ENCODE measurements around the gene GARIN5A.
A peak's percentile ranks its signal among the peaks of the same experiment; 100 is the strongest.

GARIN5A gene

DNA sequence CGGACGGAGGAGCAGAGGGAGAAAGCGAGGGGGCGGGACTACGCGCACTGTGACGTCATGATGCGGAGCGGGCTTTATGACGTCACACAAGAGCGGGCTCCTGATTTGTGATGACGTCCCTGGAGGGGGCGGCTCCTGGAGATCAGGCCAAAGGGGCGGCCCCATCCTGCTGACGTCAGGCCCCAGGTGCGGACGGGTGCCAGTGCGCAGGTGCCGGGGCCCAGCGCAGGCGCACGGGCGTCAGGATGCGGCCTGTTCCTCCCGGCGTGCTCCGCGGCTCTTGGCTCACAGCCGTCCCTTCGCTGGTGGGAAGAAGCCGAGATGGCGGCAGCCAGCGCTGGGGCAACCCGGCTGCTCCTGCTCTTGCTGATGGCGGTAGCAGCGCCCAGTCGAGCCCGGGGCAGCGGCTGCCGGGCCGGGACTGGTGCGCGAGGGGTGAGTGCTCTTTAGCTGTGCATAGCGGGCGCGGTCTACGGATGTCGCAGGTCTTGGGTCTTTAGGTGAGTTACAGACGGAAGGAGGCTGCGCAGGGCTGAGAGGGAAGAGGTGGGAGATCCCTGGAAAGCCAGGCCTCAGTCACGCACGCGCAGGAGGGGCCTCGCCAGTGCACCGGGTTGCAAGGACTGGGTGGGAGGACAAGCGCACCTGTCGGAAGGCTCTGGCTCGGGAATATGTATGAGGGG lies at the start of gene GARIN5A, which contains the start of gene EMC10:
Gene GARIN5A (minus strand): TSS at position 625 of the 683 bp plus-strand sequence. CDS start 460 bp downstream, at position 165.
Gene EMC10 (plus strand): TSS at position 284 of the 683 bp plus-strand sequence. CDS start 38 bp downstream, at position 322.
- peak; percentile 85 for DNase-seq (ENCODE audit: low read depth)

DNA sequence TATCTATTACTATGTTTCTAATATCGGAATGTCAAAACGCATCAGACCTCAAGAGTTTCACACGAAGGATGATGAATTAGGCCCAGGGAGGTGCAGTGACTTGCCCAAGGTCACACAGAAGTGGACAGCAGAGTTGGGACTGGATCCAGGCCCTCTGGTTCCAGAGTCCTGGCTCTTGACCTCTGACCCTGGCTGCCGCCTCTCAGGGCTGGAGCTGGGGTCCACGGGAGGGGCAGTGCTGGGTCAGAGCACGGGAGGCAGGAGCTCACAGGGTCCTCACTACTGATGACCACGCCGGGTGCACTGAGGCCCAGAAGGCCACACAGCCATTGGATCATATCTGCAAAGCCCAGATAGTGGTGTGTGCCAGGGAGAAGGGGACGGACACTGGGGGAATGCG lies 46.2 kb upstream of the GARIN5A start:
- DNase-seq (ENCODE audit: low read depth): no peak

DNA sequence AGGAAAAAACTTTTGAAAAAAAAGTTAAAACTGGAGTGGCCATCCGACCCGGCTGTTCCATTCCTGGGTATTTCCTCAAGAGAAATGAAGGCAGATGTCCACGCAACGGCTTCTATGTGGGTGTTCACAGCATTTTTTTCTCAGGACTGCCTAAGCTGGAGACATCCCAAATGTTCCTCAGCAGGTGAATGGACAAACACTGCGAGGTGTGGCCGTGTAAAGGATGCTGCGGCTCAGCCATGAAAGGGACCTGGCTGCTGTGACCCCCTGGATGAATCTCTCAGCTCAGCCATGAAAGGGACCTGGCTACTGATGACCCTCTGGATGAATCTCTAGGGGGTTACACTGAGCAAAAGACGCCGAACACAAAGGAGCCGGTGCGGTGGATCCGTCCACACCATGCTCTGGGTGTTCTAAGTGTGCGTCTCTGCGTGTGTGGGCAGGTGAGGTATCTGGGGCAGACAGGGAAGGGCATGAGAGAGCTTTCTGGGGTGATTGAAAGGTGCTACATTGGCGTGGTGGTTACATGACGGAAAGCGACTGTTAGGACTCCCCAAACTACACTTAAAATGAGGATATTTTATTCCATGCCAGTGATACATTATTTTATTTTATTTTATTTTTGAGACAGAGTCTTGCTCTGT lies 44.3 kb upstream of the GARIN5A start:
- DNase-seq (ENCODE audit: low read depth): no peak

DNA sequence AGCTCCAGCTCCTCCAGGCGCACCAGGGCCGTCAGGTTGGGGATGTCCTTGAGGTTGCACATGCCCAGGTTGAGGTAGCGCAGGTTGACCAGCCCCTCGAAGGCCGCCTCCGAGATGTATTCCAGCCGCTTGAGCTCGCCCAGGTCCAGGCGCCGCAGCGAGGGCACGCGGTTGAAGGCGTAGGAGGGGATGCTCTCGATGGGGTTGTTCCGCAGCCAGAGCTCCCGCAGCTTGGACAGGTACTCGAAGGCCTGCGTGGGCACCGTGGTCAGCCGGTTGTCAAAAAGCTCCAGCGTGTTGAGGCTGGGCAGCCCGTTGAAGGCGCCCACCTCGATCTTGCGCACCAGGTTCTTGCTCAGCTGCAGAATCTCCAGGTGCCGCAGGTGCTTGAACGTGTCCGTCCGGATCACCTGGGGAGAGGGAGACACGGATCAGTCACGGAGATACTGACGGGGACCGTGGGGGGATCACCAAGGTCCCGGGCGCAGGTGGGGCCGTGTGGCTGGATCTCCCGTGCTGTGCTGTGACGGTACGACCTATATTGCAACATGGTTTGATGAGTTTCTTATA lies 42.4 kb upstream of the GARIN5A start:
- no peak for DNase-seq (ENCODE audit: low read depth)

DNA sequence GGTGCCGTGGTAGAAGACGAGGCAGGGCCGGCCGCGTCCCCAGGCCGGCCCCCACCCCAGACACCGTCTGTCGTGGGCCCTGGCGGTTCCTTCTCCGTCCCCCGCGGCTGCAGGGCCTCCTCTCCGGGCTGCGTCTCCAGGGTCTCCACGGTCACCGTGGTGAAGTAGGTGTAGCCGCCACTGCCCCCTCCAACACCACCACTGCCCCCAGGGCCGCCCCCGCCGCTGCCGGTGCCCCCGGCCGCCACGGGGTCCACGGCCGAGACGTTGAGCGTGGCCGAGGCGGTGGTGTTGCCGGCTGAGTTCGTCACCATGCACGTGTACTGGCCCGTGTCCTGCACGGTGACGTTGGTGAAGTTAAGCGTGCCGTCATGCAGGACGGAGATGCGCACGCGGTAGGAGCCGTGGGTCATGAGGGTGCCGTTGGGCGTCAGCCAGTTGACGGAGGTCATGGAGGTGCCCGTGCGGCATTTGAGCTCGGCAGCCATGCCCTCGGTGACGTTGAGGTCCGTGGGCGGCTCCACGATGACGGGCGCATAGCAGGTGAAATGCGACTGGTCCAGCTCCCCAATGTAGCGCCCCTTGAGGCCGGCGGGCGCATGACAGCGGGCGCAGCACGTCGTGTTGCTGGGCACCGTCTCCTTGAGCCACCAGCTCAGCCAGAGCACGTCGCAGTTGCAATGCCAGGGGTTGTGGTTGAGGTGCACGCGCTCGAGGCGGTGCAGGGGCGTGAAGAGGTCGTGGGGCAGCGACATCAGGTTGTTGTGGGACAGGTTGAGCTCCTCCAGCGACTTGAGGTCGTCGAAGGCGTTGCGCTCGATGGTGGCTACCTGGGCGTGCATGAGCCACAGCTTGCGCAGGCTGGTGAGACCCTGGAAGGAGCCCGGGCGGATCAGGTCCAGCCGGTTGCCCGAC lies 41.7 kb upstream of the GARIN5A start:
- no peak for DNase-seq (ENCODE audit: low read depth)

DNA sequence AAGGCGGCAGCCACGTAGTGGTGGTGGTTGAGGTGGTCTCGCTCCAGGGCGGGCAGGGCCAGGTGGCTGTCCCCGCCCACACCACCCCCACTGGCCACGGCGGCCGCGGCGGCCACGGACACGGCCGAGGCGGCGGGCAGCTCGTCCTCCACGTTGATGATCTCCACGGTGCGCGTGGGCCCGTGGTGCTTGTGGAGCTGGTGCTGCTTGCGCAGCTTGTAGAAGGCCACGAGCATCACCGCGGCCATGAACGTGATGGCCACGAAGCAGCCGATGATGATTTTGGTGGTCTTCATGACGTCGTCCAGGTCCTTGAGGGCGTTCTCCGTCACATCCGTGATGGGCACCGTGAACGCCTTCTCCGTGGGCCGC lies 41.0 kb upstream of the GARIN5A start:
- no peak for DNase-seq (ENCODE audit: low read depth)

DNA sequence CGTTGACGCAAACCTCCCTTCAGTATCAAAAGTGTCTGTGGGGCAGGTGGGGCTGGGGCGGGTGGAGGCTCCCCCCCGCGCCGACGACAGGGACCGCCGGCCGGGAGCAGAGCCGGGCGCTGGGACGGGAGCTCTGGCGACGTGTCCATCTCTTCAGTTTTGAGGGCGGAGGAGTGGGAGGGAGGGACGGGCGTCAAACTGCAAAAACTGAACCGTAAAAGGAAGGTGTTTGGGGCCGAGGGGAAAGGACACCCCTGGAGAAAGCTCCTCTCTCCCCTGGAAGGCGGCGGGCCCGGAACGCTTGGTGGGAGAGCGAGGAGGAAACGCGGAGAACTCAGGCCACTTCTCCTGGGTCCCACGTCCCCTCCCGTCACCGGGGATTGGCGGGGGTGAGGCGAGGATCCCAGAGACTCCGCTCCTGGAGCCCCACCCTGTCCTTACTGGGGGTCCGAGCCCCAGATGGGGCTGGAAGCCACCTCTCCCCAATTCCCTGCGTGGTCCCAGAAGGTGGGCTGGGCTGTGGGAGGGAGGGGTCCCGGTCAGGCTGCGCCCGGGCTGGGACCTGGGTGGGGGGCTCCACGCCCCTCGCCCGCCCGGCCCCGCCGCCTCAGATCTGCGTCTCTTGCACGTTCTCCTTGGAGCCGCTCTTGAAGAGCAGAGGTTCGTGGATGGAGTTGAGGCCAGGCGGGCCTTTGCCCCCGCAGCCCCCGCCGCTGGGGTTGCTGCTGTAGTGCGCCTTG lies 40.5 kb upstream of the GARIN5A start:
- no peak for DNase-seq (ENCODE audit: low read depth)

DNA sequence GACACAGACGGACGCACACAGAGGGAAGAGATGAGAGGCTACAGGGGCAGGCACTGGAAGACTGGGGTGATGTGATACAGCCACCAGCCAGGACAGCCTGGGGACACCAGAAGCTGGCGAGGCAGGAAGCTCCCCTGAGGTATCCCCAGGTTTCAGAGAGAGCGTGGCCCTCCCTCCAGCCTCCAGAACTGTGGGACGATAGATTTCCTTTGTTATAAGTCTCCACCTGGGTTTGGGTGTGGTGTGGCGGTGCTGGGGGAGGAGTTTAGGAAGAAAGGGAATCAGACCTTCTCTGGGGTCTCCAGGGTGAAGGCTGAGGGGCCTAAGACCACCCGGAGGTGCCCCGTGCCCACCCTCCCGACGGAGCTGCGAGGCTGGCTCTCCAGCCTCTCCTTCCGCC lies 39.8 kb upstream of the GARIN5A start:
- DNase-seq (ENCODE audit: low read depth): no peak

DNA sequence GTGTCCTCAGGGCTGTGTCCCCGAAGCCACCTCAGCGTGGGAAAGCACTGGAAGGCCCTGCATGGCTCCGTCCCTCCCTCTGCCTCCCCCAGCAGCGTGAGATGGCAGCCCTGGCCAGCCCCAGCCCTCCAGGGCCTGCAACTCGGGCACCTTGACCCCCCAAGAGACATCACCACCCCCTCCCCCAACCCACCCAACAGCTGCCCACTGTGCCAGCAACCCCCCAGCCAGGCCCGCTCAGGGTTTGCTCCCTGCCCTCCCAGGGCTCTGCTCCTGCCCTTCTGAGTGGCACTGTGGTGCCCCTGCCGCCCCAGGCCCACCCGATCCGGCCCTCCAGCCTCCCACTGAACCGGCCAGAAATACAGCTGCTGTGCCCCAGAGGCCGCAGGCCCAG lies 38.5 kb upstream of the GARIN5A start:
- DNase-seq (ENCODE audit: low read depth): no peak

DNA sequence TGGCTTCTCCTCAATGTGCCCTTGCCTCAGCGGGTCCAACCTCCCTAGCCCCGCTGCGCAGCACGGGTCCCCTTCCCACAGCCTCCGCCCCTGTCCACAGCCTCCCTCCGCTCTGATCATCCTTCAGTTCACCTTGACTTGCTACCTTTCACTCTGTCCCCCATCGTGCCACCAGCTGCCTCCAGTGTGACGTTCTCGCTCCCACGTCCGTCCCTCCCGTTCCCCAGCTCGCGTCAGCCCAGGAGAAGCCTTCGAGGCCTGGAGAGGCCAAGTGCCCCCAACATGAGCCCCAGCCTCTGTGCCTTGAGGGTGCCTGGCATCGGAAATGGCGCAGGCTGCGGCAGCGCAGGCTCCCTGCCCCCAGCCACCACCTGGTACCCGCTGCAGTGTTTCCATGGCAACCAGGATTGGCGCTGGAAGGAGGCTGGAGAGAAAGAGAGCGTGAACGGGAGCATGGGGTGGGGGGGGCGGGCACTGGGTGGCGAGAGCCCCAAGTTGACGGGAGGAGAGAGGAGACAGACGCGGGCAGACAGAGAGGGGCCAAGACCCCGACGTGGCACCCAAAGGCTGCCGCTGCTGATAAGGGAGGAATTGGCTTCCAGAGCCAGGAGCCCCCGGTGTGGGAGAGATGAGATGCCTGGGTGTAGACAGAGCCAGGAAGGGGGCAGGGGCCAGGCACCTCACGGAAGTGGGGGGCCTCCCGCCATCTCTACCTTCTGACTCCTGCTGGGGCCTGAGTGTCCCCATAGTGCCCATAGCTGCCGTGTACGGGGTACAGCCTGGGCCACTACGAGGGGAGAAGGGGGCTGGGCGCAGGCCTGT lies 37.9 kb upstream of the GARIN5A start:
- no peak for DNase-seq (ENCODE audit: low read depth)

DNA sequence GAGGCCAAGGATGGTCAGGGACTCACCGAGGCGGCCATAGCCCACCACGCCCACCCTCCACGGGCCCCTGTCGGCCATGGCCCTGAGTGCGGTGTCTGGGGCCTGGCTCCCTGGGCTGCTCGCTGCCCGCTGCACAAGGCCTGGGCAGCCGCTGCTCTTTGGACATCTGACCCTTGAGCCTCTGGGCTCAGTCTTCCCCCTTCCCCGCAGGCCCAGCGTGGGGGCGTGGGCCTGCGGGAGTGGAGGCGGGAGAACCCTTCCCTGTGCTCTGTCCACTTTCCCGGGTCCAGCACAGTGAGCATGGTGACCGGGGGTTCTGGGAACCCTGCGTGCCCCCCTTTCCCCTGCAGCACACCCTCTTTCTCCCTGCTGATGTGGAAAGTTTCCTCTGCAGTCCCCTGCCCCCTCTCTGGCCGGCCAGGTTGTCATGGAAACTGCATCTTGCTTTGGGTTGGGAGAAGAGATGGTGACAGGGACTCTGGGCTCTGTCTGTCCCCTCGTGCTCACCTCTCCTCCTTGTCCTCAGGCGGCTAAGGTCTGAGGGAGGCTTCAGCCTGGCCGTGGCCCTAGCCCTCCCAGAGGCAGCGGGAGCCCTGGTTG lies 37.2 kb upstream of the GARIN5A start, which contains the start of gene ASPDH:
Gene ASPDH (minus strand): TSS at position 168 of the 600 bp plus-strand sequence. CDS start 90 bp downstream, at position 78.
- no peak for DNase-seq (ENCODE audit: low read depth)

DNA sequence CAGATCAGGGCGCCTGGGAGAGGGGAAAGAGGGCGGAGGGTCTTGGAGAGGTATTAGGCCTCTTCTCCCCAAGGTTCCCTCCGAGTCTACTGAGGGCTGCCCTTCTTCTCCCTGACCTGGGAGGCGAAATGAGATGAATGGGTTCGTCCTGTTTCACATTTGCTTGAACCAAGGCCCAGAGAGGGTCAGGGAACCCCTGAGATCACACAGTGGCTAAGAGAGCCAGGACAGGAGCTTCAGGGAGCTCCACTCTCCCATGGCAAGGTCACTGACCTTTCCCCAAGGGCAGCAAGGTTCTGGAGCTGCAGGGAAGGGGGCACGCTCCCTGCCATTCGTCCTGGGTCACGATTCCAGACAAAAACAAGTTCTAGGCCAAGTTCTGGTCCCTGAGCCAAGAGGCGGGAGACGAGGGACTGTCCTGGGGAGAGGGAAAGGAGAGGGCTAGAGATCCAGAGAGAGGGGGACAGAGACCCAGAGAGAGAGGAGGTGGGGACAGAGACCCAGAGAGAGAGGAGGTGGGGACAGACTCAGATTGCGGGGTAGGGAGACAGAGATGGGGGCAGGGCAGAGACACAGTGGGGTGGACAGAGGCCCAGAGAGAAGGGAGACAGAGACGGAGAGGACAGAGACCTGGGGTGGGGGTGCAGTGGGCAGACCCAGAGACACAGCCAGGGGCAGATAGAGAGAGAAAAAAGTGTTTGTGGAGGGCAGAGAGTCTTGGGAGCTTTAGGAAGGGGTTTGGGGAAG lies 36.5 kb upstream of the GARIN5A start:
- DNase-seq (ENCODE audit: low read depth): no peak

DNA sequence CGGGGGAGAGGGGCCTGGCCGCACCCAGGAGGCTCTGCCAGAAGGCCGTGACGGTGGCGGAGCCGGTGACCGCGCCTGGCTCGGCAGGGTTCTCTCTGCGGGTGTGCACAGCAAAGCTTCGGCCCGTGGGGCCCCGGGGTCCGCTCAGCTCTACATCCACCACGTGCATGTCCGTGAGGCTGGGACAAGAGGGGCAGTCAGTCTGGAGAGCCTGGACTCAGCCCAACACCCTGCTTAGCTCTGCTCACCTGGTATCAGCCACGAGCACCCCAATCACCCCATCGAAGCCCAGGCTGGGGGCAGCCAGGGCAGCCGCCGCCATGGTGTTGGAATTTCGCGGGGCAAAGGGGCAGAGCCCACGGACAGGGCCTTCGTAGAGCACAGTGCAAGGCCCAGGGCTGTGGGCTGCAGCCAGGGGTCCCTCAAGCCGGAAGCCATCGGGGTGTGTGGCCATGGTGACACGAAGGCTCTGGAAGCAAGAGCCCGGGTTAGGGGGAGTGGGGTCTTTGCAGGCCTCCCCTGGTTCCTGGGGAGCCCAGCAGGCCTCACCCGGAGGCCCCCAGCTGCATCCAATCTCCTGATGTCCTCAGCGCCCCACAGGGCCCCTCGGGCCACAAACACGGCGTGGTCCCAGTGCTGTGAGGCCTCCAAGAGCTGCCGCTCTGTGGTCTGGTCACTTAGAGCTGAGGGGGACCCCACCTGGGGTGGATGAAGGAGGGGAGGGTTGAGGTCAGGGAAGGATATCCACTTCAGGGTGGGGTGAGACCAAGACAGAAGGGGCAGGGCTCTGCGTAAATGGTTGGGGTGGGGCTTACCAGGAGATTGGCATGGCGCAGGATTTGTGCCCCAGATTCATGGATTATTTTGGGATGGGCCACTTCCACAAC lies 35.7 kb upstream of the GARIN5A start:
- DNase-seq (ENCODE audit: low read depth): no peak

DNA sequence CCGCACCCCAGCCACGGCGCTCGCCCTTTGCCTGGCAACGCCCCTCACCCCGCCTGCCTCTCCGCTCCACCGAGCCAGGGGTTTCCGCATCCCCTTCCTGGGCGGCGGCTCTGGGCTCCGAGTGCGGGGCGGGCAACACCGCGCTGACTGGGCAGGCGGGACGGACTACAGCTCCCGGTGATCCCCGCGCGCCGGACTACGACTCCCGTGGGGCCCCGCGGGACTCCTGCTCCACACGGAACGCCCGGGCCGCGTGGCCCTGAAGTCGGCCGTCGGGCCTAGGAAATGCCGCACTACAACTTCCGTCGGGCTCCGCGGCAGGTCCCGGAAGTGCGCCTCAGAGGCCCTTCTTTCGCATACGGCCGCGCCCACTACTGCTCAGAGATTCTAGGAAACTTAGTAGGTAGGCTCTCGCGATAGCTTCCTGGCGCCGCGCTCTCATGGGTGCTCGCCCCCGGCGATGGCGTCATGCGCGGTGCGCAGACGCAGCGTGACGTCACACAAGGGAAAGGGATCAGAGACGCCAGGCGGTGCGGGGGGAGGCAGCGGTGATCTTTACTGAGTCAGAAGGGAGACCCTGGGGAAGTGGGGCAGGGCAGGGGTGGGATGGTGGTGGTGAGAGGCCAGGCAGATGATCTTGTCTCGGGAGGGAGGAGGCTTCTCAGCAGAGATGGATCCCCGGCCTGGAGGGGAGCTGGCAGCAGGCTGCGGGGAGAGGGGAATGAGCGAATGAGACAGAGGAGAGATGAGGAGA lies 34.6 kb upstream of the GARIN5A start, which contains the start of gene JOSD2:
Gene JOSD2 (minus strand): TSS at position 123 of the 754 bp plus-strand sequence. CDS start 760 bp downstream, outside the sequence.
- peak; percentile 97 for DNase-seq (ENCODE audit: low read depth)

DNA sequence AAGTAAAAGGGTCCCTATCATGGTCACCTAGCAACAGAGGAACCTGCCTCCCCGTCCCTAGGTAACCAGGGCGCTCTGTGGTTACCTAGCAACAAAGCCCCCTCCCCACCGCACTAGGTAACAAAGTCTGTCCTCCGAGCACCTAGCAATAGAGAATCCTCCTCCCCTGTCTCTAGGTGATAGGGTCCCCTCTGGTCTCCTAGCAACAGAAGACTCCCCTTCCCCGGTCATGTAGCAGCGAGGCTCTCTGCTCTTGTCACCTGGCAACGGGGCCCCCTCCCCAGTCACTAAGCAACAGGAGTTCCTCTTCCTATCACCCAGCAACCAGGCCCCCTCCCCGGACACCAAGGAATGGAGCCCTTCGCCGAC lies 34.0 kb upstream of the GARIN5A start:
- no peak for DNase-seq (ENCODE audit: low read depth)

DNA sequence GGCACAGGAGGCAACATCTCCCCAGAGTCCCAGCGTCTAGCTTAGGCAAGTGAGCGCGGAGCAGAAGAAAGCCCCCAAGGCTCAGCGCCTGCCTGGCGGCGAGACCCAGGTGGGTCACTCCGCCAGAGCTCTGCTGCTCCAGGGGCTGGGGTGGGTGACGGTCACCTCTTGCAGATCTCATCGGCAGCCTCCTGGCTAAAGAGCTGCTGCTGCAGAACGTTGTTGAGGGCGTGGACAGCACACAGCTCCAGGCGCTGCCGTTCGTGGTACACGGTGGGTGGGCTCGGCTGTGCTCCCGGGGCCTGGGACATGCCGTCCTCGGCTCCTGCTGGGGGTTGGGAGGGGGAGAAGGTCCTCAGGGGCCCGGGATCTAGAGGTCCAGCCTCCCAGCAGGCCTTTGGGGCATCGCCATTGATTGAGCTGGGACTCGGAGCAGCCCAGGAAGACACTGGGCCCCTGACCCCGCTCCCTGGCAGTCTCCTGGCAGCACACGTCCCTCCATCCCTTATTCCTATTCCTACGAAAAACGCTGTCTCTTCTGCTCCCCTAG lies 33.5 kb upstream of the GARIN5A start:
- no peak for DNase-seq (ENCODE audit: low read depth)

DNA sequence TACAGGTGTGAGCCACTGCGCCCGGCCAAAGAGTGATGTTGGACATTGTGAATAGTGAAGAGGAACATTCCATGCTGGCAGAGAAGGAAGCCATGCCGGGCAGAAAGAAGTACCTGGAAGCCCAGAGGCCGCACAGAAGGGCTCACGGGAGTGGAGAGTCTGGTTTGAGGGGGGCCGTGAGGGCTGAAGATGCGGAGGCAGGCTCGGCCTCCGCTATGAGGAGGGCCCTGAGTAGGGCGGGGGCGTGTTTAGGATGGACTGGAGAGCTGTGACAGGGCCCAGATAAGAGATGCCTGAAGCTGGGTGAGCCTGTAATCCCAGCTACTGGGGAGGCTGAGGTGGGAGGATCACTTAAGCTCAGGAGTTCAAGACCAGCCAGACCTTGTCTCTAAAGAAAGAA lies 32.7 kb upstream of the GARIN5A start:
- DNase-seq (ENCODE audit: low read depth): no peak

All from T-helper 22 cell (primary cell).